DOHH2 (cell line): ENCODE measurements around the gene FLII.

Source experiments
- EZH2phosphoT487 ChIP-seq: fragments of 200-600 bp; sonication (generic); IDR thresholded peaks from 2 replicates; pipeline ENCODE4 v1.6.1; 2017; ENCODE audit warnings: borderline replicate concordance, mild to moderate bottlenecking, antibody characterized with exemption, low read length, moderate library complexity, mixed read lengths
- TF ChIP-seq, protein P1 (sequence below): fragments of 200-600 bp; sonication (generic); IDR thresholded peaks from one replicate; pipeline ENCODE4 v1.5.1; 2014; ENCODE audit warnings: antibody characterized with exemption, mild to moderate bottlenecking, low read depth, low read length; ENCODE audit not compliant: poor library complexity, severe bottlenecking

GRCh38 chr17:18278867-18279266, 20.3 kb upstream of the FLII start:
- TF ChIP-seq, protein P1, sequence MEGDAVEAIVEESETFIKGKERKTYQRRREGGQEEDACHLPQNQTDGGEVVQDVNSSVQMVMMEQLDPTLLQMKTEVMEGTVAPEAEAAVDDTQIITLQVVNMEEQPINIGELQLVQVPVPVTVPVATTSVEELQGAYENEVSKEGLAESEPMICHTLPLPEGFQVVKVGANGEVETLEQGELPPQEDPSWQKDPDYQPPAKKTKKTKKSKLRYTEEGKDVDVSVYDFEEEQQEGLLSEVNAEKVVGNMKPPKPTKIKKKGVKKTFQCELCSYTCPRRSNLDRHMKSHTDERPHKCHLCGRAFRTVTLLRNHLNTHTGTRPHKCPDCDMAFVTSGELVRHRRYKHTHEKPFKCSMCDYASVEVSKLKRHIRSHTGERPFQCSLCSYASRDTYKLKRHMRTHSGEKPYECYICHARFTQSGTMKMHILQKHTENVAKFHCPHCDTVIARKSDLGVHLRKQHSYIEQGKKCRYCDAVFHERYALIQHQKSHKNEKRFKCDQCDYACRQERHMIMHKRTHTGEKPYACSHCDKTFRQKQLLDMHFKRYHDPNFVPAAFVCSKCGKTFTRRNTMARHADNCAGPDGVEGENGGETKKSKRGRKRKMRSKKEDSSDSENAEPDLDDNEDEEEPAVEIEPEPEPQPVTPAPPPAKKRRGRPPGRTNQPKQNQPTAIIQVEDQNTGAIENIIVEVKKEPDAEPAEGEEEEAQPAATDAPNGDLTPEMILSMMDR: no peak
- TF ChIP-seq EZH2phosphoT487: no peak
